ENCODE results near the gene RASSF5. TPM values are rescaled to one million over a fixed set of nuclear protein-coding genes. Genes with fewer than 3 reads are reported as not detected.

RASSF5 gene
- total and polyA plus RNA-seq, 2 of the 13 experiments (the other 11 are each of a cell fraction or from before 2014, with no cell fraction given), result 0.18 to 0.40 TPM

GRCh38 chr1:206612129-206612876, 105.0 kb downstream of the RASSF5 start, which contains the start of gene EIF2D (continued):
- TF ChIP-seq ZBTB40 (IDR thresholded peaks at IDR 0.05) (no peak), ZBTB40 (CRISPR knock-in tag; IDR thresholded peaks at IDR 0.05) (peak; percentile 93), ZNF333 (CRISPR knock-in tag; IDR thresholded peaks at IDR 0.05; ENCODE audit: borderline replicate concordance) (peak; percentile 24; the same call in 1 of the 2 replicates), CBX2 (IDR thresholded peaks at IDR 0.05; ENCODE audit: low read depth, low read length) (no peak), CBX2 (CRISPR knock-in tag; IDR thresholded peaks at IDR 0.05; ENCODE audit: low read depth) (peak; percentile 90; the same call in 1 of the 2 replicates), ISL2 (CRISPR knock-in tag; IDR thresholded peaks at IDR 0.05) (peak; percentile 95), GABPA (IDR thresholded peaks at IDR 0.05; ENCODE audit: low read depth, low read length) (peak; percentile 57; the same call in 1 of the 2 replicates), GABPA (CRISPR knock-in tag; IDR thresholded peaks at IDR 0.05; ENCODE audit: low read depth) (peak; percentile 79), NFIB (CRISPR knock-in tag; IDR thresholded peaks at IDR 0.05; ENCODE audit: borderline replicate concordance) (no peak), HMGXB4 (CRISPR knock-in tag; IDR thresholded peaks at IDR 0.05; ENCODE audit: borderline replicate concordance in 1 of 2, low read depth in 1 of 2) (peak; percentile 99), ZNF616 (CRISPR knock-in tag; IDR thresholded peaks at IDR 0.05; ENCODE audit: low read depth) (no peak), ZFX (CRISPR knock-in tag; IDR thresholded peaks at IDR 0.05; ENCODE audit: low read depth) (peak; percentile 100), ZNF782 (CRISPR knock-in tag; IDR thresholded peaks at IDR 0.05; ENCODE audit: borderline replicate concordance) (0 out of 2 replicates have a peak, but pooled peaks have one; percentile 76), ZFAT (CRISPR knock-in tag; conservative IDR thresholded peaks at IDR 0.05) (0 out of 2 replicates have a peak, but pooled peaks have one; percentile 56), SRF (IDR thresholded peaks at IDR 0.05; ENCODE audit: low read depth, low read length) (peak; percentile 65; the same call in 1 of the 2 replicates), CBX5 (CRISPR knock-in tag; IDR thresholded peaks at IDR 0.05; ENCODE audit: borderline replicate concordance) (peak; percentile 92), PPARG (CRISPR knock-in tag; conservative IDR thresholded peaks at IDR 0.05) (peak; percentile 62; the same call in 1 of the 2 replicates), ZNF572 (CRISPR knock-in tag; IDR thresholded peaks at IDR 0.05) (0 out of 2 replicates have a peak, but pooled peaks have one; percentile 84)
